Measurements from ENCODE around the gene RTN4RL1. TPM values are rescaled to one million over a fixed set of nuclear protein-coding genes. Genes with fewer than 3 reads are reported as not detected.

Gene RTN4RL1
- total RNA-seq, 2 donors from 2014 or later = 0.32 to 0.37 TPM

GRCh38 chr17:2008332-2009126, 16.6 kb downstream of the RTN4RL1 start:
- peak overlapping the region in 1 of 2 donors; percentile 46 for H3K9ac ChIP-seq (ENCODE audit: low read depth in 2 of 2, low read length in 2 of 2)
- H3K4me3 ChIP-seq = no peak overlapping the region
- DNase-seq = peak; percentile 54
- no peaks in the 10 kb centered on the region for H3K36me3 ChIP-seq
- intact Hi-C loops (cut with DNase I) = no loop called here
- no peaks in the 10 kb centered on the region for H3K4me1 ChIP-seq
- H3K27ac ChIP-seq = no peak overlapping the region
- H3K9me3 ChIP-seq = no peaks in the 10 kb centered on the region
- no peak for TF ChIP-seq CTCF (IDR thresholded peaks at IDR 0.05)
- H3K27me3 ChIP-seq = no peaks in the 10 kb centered on the region

- Histone ChIP-seq H3K27ac (no peak overlapping the region), H3K4me3 (no peak overlapping the region)
- no peak for DNase-seq
These were observed 20.6 kb downstream of the RTN4RL1 start for GRCh38 chr17:2004435-2004952.

GRCh38 chr17:2003525-2003924, 21.6 kb downstream of the RTN4RL1 start:
- peaks cover 8% of the 10 kb centered on the region for H3K4me1 ChIP-seq
- H3K27ac ChIP-seq = no peak overlapping the region
- no peak for DNase-seq
- TF ChIP-seq CTCF (IDR thresholded peaks at IDR 0.05) = no peak
- no peak overlapping the region for H3K4me3 ChIP-seq
- intact Hi-C loops (cut with DNase I) = no loop called here
- no peak overlapping the region for H3K9ac ChIP-seq (ENCODE audit: low read depth in 2 of 2, low read length in 2 of 2)
- no peaks in the 10 kb centered on the region for H3K9me3 ChIP-seq
- H3K36me3 ChIP-seq = no peaks in the 10 kb centered on the region
- H3K27me3 ChIP-seq = no peaks in the 10 kb centered on the region

More at GRCh38 chr17:2004435-2004952, 20.6 kb downstream of the RTN4RL1 start:
- intact Hi-C loops (cut with DNase I) = no loop called here
- H3K27me3 ChIP-seq = no peaks in the 10 kb centered on the region
- H3K36me3 ChIP-seq = no peaks in the 10 kb centered on the region
- peaks cover 8% of the 10 kb centered on the region for H3K4me1 ChIP-seq
- H3K9ac ChIP-seq (ENCODE audit: low read depth in 2 of 2, low read length in 2 of 2) = no peak overlapping the region
- TF ChIP-seq CTCF (IDR thresholded peaks at IDR 0.05) = no peak
- H3K9me3 ChIP-seq = no peaks in the 10 kb centered on the region

- DNase-seq = no peak
- no peak overlapping the region for H3K27ac ChIP-seq
These were observed 22.3 kb downstream of the RTN4RL1 start for GRCh38 chr17:2002767-2003329.

More at GRCh38 chr17:2002767-2003329, 22.3 kb downstream of the RTN4RL1 start:
- Histone ChIP-seq H3K27me3 (no peaks in the 10 kb centered on the region), H3K4me1 (peaks cover 8% of the 10 kb centered on the region), H3K9ac (ENCODE audit: low read depth in 2 of 2, low read length in 2 of 2) (no peak overlapping the region), H3K36me3 (no peaks in the 10 kb centered on the region), H3K4me3 (no peak overlapping the region), H3K9me3 (no peaks in the 10 kb centered on the region)
- TF ChIP-seq CTCF (IDR thresholded peaks at IDR 0.05) = no peak
- intact Hi-C loops (cut with DNase I) = no loop called here

All from colonic mucosa (tissue), 4 donors.